ENCODE data around the gene FRS2. TPM values are rescaled to one million over a fixed set of nuclear protein-coding genes. Genes with fewer than 3 reads are reported as not detected.
"Not testable (repeated sequence)": the region's sequence is repeated elsewhere in the genome, so short reads cannot be mapped to it uniquely, and the experiment has no call there.

Gene FRS2
- total and polyA plus RNA-seq, 9 donors = 15.5 to 64.2 (median 43.2) TPM

DNA sequence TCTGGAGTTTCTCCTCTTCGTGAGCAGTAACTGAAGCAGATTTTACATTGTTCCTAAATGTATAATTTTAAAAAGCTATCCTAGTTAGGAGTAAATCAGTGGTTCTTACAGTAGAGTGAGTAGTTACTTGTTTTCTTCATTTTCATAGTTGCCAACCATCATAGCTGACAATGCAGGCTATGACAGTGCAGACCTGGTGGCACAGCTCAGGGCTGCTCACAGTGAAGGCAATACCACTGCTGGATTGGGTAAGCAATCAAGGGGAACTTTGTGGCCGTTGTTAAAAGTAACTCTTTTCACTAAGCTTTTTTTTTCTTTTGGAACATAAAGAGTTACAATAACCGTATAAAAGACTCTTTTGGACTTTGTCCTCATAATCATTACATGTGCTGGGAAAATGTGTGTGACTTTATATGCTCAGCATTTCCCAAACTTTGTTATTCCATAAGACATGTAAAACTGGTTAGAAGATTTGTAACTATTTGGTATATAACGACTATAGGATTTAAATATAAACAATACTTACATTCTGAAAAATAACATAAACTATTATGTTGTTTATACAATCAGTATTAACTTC is 128.1 kb downstream of the FRS2 start:
- WGBS, 3 donors = 50 to 72% (median 59%) methylated on average over 4 of the region's 4 CpGs

DNA sequence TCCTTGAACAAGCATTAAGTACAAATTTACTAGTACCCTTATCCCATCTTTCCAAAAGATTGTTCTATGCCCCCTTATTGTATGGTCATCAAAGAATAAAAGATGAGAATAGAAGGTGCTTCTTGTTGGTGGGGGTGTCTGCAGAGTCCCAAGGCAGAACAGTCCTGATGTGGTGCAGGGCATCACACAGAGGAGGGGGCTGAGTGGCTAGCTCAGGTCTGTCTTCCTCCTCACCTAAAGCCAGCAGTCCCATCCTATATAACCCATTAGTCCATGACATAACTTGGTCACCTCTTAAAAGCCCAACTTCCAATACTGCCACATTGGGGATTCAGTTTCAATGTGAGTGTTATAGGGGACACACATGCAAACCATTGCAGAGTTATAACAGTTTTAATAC is 130.6 kb downstream of the FRS2 start:
- Histone ChIP-seq H3K4me1 (ENCODE audit: insufficient read depth) (no peaks in the 10 kb centered on the region), H3K4me3 (no peak overlapping the region), H3K36me3 (no peaks in the 10 kb centered on the region)

More for the DNA sequence above, 128.1 kb downstream of the FRS2 start:
- Histone ChIP-seq H3K27me3 (no peaks in the 10 kb centered on the region), H3K4me1 (ENCODE audit: insufficient read depth) (no peaks in the 10 kb centered on the region), H3K4me3 (no peak overlapping the region), H3K36me3 (no peaks in the 10 kb centered on the region), H3K9me3 (no peaks in the 10 kb centered on the region), H3K27ac (no peak overlapping the region)
- TF ChIP-seq POLR2A (IDR thresholded peaks at IDR 0.05) (no peak), EP300 (IDR thresholded peaks at IDR 0.05) (no peak)
- TF ChIP-seq, protein P1, sequence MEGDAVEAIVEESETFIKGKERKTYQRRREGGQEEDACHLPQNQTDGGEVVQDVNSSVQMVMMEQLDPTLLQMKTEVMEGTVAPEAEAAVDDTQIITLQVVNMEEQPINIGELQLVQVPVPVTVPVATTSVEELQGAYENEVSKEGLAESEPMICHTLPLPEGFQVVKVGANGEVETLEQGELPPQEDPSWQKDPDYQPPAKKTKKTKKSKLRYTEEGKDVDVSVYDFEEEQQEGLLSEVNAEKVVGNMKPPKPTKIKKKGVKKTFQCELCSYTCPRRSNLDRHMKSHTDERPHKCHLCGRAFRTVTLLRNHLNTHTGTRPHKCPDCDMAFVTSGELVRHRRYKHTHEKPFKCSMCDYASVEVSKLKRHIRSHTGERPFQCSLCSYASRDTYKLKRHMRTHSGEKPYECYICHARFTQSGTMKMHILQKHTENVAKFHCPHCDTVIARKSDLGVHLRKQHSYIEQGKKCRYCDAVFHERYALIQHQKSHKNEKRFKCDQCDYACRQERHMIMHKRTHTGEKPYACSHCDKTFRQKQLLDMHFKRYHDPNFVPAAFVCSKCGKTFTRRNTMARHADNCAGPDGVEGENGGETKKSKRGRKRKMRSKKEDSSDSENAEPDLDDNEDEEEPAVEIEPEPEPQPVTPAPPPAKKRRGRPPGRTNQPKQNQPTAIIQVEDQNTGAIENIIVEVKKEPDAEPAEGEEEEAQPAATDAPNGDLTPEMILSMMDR (IDR thresholded peaks at IDR 0.05) = no peak
- DNase-seq = no peak
- intact Hi-C loops (cut with DNase I) = no loop called here

DNA sequence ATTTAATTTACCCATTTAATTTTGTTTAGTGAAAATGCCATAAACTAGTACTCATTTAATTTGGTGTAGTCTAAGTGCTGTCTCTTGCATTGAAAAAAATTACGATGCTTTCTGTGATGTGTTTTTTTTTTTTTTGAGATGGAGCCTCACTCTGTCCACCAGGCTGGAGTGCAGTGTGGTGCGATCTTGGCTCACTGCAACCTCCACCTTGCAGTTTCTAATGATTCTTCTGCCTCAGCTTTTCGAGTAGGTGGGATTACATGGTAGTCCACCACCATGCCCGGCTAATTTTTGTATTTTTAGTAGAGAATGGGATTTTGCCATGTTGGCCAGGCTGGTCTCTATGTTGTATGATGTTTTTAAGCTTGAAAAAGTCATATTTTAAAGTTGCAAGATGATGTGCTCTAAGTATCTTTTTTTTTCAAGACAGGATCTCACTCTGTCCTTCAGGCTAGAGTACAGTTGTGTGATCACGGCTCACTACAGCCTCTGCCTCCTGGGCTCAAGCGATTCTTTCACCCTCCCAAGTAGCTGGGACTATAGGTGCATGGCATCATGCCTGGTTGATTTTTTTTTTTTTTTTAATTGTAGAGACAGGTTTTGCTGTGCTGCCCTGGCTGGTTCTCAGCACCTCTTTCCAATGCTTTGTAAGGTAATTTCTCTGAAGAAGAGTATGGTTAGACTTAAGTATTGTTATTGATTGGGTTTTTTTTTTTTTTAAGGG is 131.9 kb downstream of the FRS2 start:
- no peaks in the 10 kb centered on the region for H3K36me3 ChIP-seq
- intact Hi-C loops (cut with DNase I) = no loop called here
- no peak for DNase-seq
- H3K27me3 ChIP-seq = no peaks in the 10 kb centered on the region
- H3K27ac ChIP-seq = no peak overlapping the region
- H3K4me1 ChIP-seq (ENCODE audit: insufficient read depth) = no peaks in the 10 kb centered on the region
- no peak for TF ChIP-seq EP300 (IDR thresholded peaks at IDR 0.05)
- TF ChIP-seq POLR2A (IDR thresholded peaks at IDR 0.05) = no peak
- TF ChIP-seq, protein P1 (IDR thresholded peaks at IDR 0.05) = no peak
- WGBS, 3 donors = 87 to 88% (median 88%) methylated on average over 6 of the region's 6 CpGs
- H3K4me3 ChIP-seq = no peak overlapping the region
- H3K9me3 ChIP-seq = no peaks in the 10 kb centered on the region

More for the DNA sequence above, 130.6 kb downstream of the FRS2 start:
- no peak for DNase-seq
- intact Hi-C loops (cut with DNase I) = no loop called here
- Histone ChIP-seq H3K27me3 (no peaks in the 10 kb centered on the region), H3K9me3 (no peaks in the 10 kb centered on the region), H3K27ac (no peak overlapping the region)
- TF ChIP-seq, protein P1 (IDR thresholded peaks at IDR 0.05) = no peak
- TF ChIP-seq EP300 (IDR thresholded peaks at IDR 0.05) = no peak
- TF ChIP-seq POLR2A (IDR thresholded peaks at IDR 0.05) = no peak

DNA sequence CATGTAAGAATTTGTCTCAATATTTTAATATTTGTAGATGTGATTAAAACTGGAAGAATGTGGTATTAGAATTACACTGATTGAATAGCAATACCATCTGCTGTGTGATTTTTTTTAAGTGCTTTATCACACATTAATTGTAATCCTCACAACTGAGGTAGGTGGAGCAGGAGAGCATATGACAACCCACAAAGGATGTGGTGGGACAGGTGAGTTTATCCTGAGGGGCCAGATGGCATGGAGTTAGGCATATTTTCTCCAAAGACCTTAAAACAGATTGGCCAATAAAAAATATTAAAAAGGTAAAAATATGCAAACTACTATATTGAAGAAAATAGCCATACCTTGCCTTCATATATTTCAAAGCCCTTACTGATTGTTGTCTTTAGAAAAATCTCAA is 132.8 kb downstream of the FRS2 start:
- TF ChIP-seq, protein P1 (IDR thresholded peaks at IDR 0.05) = no peak
- no peak for TF ChIP-seq POLR2A (IDR thresholded peaks at IDR 0.05)
- TF ChIP-seq EP300 (IDR thresholded peaks at IDR 0.05) = no peak
- intact Hi-C loops (cut with DNase I) = no loop called here
- Histone ChIP-seq H3K27me3 (no peaks in the 10 kb centered on the region), H3K27ac (no peak overlapping the region), H3K36me3 (no peaks in the 10 kb centered on the region), H3K4me1 (ENCODE audit: insufficient read depth) (no peaks in the 10 kb centered on the region), H3K9me3 (no peaks in the 10 kb centered on the region), H3K4me3 (no peak overlapping the region)
- no peak for DNase-seq

DNA sequence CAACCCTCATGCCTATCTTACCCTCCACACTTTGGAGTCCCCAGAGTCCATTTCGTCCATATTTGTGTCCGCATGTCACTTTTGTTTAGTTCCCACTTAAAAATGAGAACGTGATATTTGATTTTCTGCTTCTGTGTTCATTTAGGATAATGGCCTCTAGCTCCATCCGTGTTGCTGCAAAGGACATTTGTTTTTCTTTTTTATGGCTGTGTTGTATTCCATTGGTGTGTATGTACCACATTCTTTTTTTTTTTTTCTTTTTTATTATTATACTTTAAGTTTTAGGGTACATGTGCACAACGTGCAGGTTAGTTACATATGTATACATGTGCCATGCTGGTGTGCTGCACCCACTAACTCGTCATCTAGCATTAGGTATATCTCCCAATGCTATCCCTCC is 133.4 kb downstream of the FRS2 start:
- H3K27me3 ChIP-seq; intact Hi-C loops (cut with DNase I); H3K4me3 ChIP-seq; H3K9me3 ChIP-seq; H3K4me1 ChIP-seq (ENCODE audit: insufficient read depth); H3K36me3 ChIP-seq; DNase-seq; H3K27ac ChIP-seq: not testable (repeated sequence)
- WGBS, 3 donors = 98 to 99% (median 98%) methylated on average over 5 to 6 of the region's 6 CpGs

DNA sequence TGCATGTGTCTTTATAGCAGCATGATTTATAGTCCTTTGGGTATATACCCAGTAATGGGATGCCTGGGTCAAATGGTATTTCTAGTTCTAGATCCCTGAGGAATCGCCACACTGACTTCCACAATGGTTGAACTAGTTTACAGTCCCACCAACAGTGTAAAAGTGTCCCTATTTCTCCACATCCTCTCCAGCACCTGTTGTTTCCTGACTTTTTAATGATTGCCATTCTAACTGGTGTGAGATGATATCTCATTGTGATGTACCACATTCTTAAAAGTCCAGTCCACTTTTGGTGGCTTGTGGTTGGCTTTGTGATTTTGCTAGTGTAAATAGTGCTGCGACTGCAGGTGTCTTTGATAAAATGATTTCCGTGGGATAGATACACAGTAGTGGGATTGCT is 134.1 kb downstream of the FRS2 start:
- WGBS, 3 donors = 68 to 78% (median 75%) methylated on average over 2 of the region's 3 CpGs
- intact Hi-C loops (cut with DNase I); H3K4me1 ChIP-seq (ENCODE audit: insufficient read depth): not testable (repeated sequence)

More for the DNA sequence above, 134.1 kb downstream of the FRS2 start:
- not testable (repeated sequence) for H3K27ac ChIP-seq, H3K27me3 ChIP-seq, H3K4me3 ChIP-seq, DNase-seq, H3K36me3 ChIP-seq, H3K9me3 ChIP-seq

All from ovary (tissue), 9 donors.